H9 (cell line): ENCODE data around the gene PLPP7. TPM values are rescaled to one million over a fixed set of nuclear protein-coding genes. Genes with fewer than 3 reads are reported as not detected.

Experiments
- DNase-seq: peaks from one replicate; pipeline ENCODE4 v3.0.0-alpha.2; 2017
- H2AFZ ChIP-seq: one replicate; pipeline ENCODE4 v1.6.1; 2013; ENCODE audit warnings: mild to moderate bottlenecking, low read length, control low read depth, moderate library complexity
- H2AK5ac ChIP-seq: 2 replicates; pipeline ENCODE4 v1.6.1; 2013; ENCODE audit warnings: low read length, control low read depth, mixed read lengths; ENCODE audit not compliant: insufficient read length
- H2BK120ac ChIP-seq: one replicate; pipeline ENCODE4 v1.6.1; 2013; ENCODE audit warnings: low read depth, mild to moderate bottlenecking, low read length, control low read depth, inconsistent platforms; ENCODE audit not compliant: poor library complexity, severe bottlenecking
- H2BK12ac ChIP-seq: 2 replicates; pipeline ENCODE4 v1.6.1; 2013; ENCODE audit warnings: low read length, control low read depth, mixed read lengths, low read depth; ENCODE audit not compliant: insufficient read length
- H2BK15ac ChIP-seq: 2 replicates; pipeline ENCODE4 v1.6.1; 2013; ENCODE audit warnings: low read depth, low read length, control low read depth
- H2BK20ac ChIP-seq: one replicate; pipeline ENCODE4 v1.6.1; 2013; ENCODE audit warnings: low read depth, mild to moderate bottlenecking, low read length, control low read depth, inconsistent platforms; ENCODE audit not compliant: poor library complexity, severe bottlenecking
- H2BK5ac ChIP-seq: 2 replicates; pipeline ENCODE4 v1.6.1; 2013; ENCODE audit warnings: low read length, control low read depth, mixed read lengths; ENCODE audit not compliant: insufficient read length
- H3K14ac ChIP-seq: 2 replicates; pipeline ENCODE4 v1.6.1; 2013; ENCODE audit warnings: low read length, control low read depth; ENCODE audit not compliant: insufficient read depth
- H3K18ac ChIP-seq: 2 replicates; pipeline ENCODE4 v1.6.1; 2013; ENCODE audit warnings: low read depth, mild to moderate bottlenecking, mixed read lengths, low read length, control low read depth; ENCODE audit not compliant: insufficient read length
- H3K23ac ChIP-seq: 2 replicates; pipeline ENCODE4 v1.6.1; 2013; ENCODE audit warnings: low read length, control low read depth, mixed read lengths, low read depth; ENCODE audit not compliant: insufficient read length
- H3K23me2 ChIP-seq: 2 replicates; pipeline ENCODE4 v1.6.1; 2013; ENCODE audit warnings: low read depth, mild to moderate bottlenecking, mixed read lengths, low read length, control low read depth; ENCODE audit not compliant: insufficient read length, poor library complexity, severe bottlenecking
- H3K27ac ChIP-seq: 2 replicates; pipeline ENCODE4 v1.5.1; 2013; ENCODE audit warnings: low read length, control low read depth, mixed read lengths, low read depth; ENCODE audit not compliant: insufficient read length
- H3K27me3 ChIP-seq: 2 replicates; pipeline ENCODE4 v1.6.1; 2013; ENCODE audit warnings: low read length, control low read depth, inconsistent platforms; ENCODE audit not compliant: insufficient read depth
- H3K4ac ChIP-seq: 2 replicates; pipeline ENCODE4 v1.6.1; 2013; ENCODE audit warnings: low read depth, mild to moderate bottlenecking, control low read depth, inconsistent platforms, low read length, moderate library complexity
- H3K4me1 ChIP-seq: 2 replicates; pipeline ENCODE4 v1.6.1; 2013; ENCODE audit warnings: low read length, control low read depth, inconsistent platforms; ENCODE audit not compliant: insufficient read depth
- H3K4me2 ChIP-seq: 2 replicates; pipeline ENCODE4 v1.6.1; 2013; ENCODE audit warnings: low read length, control low read depth, mixed read lengths; ENCODE audit not compliant: insufficient read length, insufficient read depth
- H3K56ac ChIP-seq: 2 replicates; pipeline ENCODE4 v1.6.1; 2013; ENCODE audit warnings: low read depth, mild to moderate bottlenecking, mixed read lengths, low read length, control low read depth; ENCODE audit not compliant: insufficient read length
- H3K79me1 ChIP-seq: 2 replicates; pipeline ENCODE4 v1.6.1; 2013; ENCODE audit warnings: low read depth, mild to moderate bottlenecking, moderate library complexity, low read length, control low read depth, inconsistent platforms; ENCODE audit not compliant: insufficient read depth, poor library complexity, severe bottlenecking
- H3K79me2 ChIP-seq: 2 replicates; pipeline ENCODE4 v1.6.1; 2013; ENCODE audit warnings: low read length, control low read depth, inconsistent platforms; ENCODE audit not compliant: insufficient read depth
- H3K9ac ChIP-seq: 2 replicates; pipeline ENCODE4 v1.6.1; 2013; ENCODE audit warnings: low read length, control low read depth, mixed read lengths; ENCODE audit not compliant: insufficient read length; ENCODE audit errors: extremely low read depth
- H3K9me3 ChIP-seq: one replicate; pipeline ENCODE4 v1.6.1; 2013; ENCODE audit warnings: low read depth, low read length, inconsistent platforms; ENCODE audit not compliant: control insufficient read depth
- H3T11ph ChIP-seq: one replicate; pipeline ENCODE4 v1.6.1; 2013; ENCODE audit warnings: mild to moderate bottlenecking, low read length, control low read depth, inconsistent platforms
- H4K20me1 ChIP-seq: one replicate; pipeline ENCODE4 v1.6.1; 2013; ENCODE audit not compliant: control insufficient read depth, insufficient read length, insufficient read depth
- H4K5ac ChIP-seq: 2 replicates; pipeline ENCODE4 v1.6.1; 2013; ENCODE audit warnings: low read depth, mild to moderate bottlenecking, mixed read lengths, low read length, control low read depth; ENCODE audit not compliant: insufficient read length
- H4K8ac ChIP-seq: replicated peaks from 2 replicates; pipeline ENCODE4 v1.6.1; 2013; ENCODE audit warnings: low read length, control low read depth, mixed read lengths, low read depth; ENCODE audit not compliant: insufficient read length
- H4K91ac ChIP-seq: 2 replicates; pipeline ENCODE4 v1.6.1; 2013; ENCODE audit warnings: low read depth, mild to moderate bottlenecking, moderate library complexity, mixed read lengths, low read length, control low read depth; ENCODE audit not compliant: insufficient read length
- H3K27ac Mint-ChIP-seq, 3 experiments: 2 replicates in 2 of 3; 3 replicates in 1 of 3; pipeline ENCODE4 v1.8.0; 2020 to 2021; ENCODE audit warnings: mixed read lengths in 3 of 3, mild to moderate bottlenecking in 1 of 3, moderate library complexity in 1 of 3
- H3K27me3 Mint-ChIP-seq: 2 replicates; pipeline ENCODE4 v1.8.0; 2021; ENCODE audit warnings: low read depth, mild to moderate bottlenecking, moderate library complexity, mixed read lengths
- H3K36me3 Mint-ChIP-seq, 3 experiments: 2 replicates in 2 of 3; 3 replicates in 1 of 3; pipeline ENCODE4 v1.8.0; 2020 to 2021; ENCODE audit warnings: low read depth in 3 of 3, mixed read lengths in 3 of 3; ENCODE audit not compliant: insufficient read depth in 1 of 3
- H3K4me1 Mint-ChIP-seq, 2 experiments: 2 replicates each; pipeline ENCODE4 v1.8.0; 2020; ENCODE audit warnings: mixed read lengths in 2 of 2
- H3K4me3 Mint-ChIP-seq, 2 experiments: 2 replicates in 1 of 2; 3 replicates in 1 of 2; pipeline ENCODE4 v1.8.0; 2020 to 2021; ENCODE audit warnings: mild to moderate bottlenecking in 2 of 2, mixed read lengths in 2 of 2, moderate library complexity in 1 of 2
- H3K9me3 Mint-ChIP-seq, 2 experiments: 2 replicates in 1 of 2; 3 replicates in 1 of 2; pipeline ENCODE4 v1.8.0; 2020; ENCODE audit warnings: mild to moderate bottlenecking in 2 of 2, mixed read lengths in 2 of 2, moderate library complexity in 1 of 2
- WGBS: extraction: QIAGEN DNeasy Blood & Tissue Kit; methylation state at CpG from one replicate; pipeline ENCODE4 v1.1.7; 2013; ENCODE audit warnings: missing lambda C conversion rate, low lambda C conversion rate, mixed read lengths; ENCODE audit not compliant: insufficient read length; ENCODE audit errors: extremely low coverage; 5-methylcytosine and 5-hydroxymethylcytosine counted together
- total RNA-seq: library from RNA; stranded (reverse); gene quantifications from 2 replicates; pipeline ENCODE4 v1.2.1, GENCODE V29; 2021
- TF ChIP-seq, protein P1 (sequence below): fragments of 200-600 bp; sonication (generic); conservative IDR thresholded peaks from 3 replicates; pipeline ENCODE4 v1.8.0; 2021; ENCODE audit warnings: antibody characterized with exemption, mild to moderate bottlenecking

The PLPP7 gene
- total RNA-seq, 1 experiment from 2014 or later: 1.9 TPM

GRCh38 chr9:131279196-131279862, 10.2 kb upstream of the PLPP7 start:
- peaks cover 65% of the 10 kb centered on the region for H3K27me3 Mint-ChIP-seq
- no peak for DNase-seq

More at GRCh38 chr9:131279196-131279862, 10.2 kb upstream of the PLPP7 start:
- Histone ChIP-seq H3K9ac (no peak overlapping the region), H3K79me2 (no peaks in the 10 kb centered on the region), H2BK12ac (no peak overlapping the region), H3K4me2 (no peak overlapping the region), H4K5ac (no peak overlapping the region), H4K8ac (no peak overlapping the region), H3K27me3 (peaks cover 10% of the 10 kb centered on the region; the same call in 1 of the 2 replicates), H4K20me1 (peaks cover 6% of the 10 kb centered on the region), H3K23me2 (peaks cover 9% of the 10 kb centered on the region), H3K4me1 (peaks cover 3% of the 10 kb centered on the region; the same call in 1 of the 2 replicates), H3T11ph (no peak overlapping the region), H2AFZ (no peak overlapping the region), H2BK120ac (no peak overlapping the region), H3K18ac (no peak overlapping the region), H3K9me3 (no peaks in the 10 kb centered on the region), H2AK5ac (no peak overlapping the region), H2BK15ac (no peak overlapping the region), H3K56ac (no peak overlapping the region), H3K14ac (no peak overlapping the region; the same call in 1 of the 2 replicates), H2BK20ac (no peak overlapping the region), H2BK5ac (no peak overlapping the region), H3K4ac (no peak overlapping the region), H3K79me1 (no peaks in the 10 kb centered on the region), H3K23ac (no peak overlapping the region), H4K91ac (no peak overlapping the region), H3K27ac (no peak overlapping the region)
- Mint-ChIP-seq H3K36me3 (no peaks in the 10 kb centered on the region; a peak in 1 of 7 replicates), H3K4me3 (peak overlapping the region in 1 of 2 experiments; percentile 58; a peak in 1 of 5 replicates), H3K27ac (no peak overlapping the region), H3K9me3 (no peaks in the 10 kb centered on the region; a peak in 1 of 5 replicates), H3K4me1 (peaks cover 20 to 35% of the 10 kb centered on the region in 2 experiments)
- TF ChIP-seq, protein P1, sequence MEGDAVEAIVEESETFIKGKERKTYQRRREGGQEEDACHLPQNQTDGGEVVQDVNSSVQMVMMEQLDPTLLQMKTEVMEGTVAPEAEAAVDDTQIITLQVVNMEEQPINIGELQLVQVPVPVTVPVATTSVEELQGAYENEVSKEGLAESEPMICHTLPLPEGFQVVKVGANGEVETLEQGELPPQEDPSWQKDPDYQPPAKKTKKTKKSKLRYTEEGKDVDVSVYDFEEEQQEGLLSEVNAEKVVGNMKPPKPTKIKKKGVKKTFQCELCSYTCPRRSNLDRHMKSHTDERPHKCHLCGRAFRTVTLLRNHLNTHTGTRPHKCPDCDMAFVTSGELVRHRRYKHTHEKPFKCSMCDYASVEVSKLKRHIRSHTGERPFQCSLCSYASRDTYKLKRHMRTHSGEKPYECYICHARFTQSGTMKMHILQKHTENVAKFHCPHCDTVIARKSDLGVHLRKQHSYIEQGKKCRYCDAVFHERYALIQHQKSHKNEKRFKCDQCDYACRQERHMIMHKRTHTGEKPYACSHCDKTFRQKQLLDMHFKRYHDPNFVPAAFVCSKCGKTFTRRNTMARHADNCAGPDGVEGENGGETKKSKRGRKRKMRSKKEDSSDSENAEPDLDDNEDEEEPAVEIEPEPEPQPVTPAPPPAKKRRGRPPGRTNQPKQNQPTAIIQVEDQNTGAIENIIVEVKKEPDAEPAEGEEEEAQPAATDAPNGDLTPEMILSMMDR: no peak
- no CpG with 5 or more reads among the region's 11 CpGs for WGBS
